Measurements from ENCODE around the gene OPRD1. TPM values are rescaled to one million over a fixed set of nuclear protein-coding genes. Genes with fewer than 3 reads are reported as not detected.
"Not testable (repeated sequence)": the region's sequence is repeated elsewhere in the genome, so short reads cannot be mapped to it uniquely, and the experiment has no call there.

Gene OPRD1
- polyA plus RNA-seq, 3 donors: 0.33 to 0.56 (median 0.40) TPM

DNA sequence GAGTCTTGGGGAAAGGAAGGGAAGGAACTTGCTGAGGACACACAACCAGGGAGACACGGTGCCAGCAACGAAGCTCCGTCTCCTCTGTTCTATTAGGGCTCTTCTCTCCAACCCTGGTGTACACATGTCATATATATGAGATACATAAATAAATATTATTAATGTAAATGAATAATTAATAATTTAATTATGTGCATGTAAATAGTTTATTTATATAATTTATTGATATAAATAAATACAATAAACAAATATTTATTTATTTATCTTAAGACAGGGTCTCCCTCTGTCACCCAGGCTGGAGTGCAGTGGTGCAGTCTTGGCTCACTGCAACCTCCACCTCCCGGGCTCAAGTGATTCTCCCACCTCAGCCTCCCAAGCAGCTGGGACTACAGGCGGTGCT, 17.4 kb upstream of the OPRD1 start:
- not testable (repeated sequence) for DNase-seq (ENCODE audit: extremely low read depth in 1 of 11, low read depth in 9 of 11, low spot score in 4 of 11)

DNA sequence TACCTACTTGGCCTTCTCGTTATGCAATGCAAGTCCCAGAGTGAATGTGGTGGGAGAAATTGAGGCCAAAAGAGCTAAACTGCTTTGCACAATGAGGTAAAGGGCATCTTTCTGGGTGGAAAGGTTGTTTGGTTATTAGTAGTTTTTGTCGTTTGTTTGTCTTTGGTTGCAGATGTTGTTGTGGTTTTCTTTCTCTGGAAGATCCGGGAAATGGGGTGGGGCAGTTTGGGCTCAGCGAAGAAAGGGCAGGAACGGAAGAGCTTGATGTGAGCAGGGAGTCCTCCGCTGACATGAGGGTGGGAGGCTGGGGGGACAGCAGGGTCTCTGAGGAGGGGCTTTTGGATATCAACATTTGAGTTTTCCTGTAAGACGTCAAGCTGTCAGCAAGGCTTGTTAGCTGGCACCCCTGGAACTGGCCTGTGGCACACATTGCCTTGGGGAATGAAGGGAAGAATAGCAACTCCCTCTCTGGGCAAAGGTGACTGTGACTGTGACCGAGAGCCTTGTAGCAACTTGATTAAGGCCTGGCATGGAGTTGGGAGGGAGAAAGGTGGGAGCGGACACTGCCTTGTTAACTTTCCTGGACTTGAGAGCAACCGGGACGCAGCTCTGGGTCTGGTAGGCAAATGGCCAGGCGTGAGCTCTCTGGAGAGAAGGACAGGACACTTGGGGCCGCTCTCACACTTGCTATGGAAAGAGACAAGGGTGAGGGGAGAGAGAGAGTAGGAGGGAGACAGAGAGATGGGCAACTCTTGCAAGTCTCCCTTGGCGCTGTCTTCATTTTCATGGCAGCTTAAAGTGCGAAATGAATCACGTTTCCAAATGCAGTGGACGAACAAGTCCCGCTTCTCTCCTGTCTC, 15.4 kb upstream of the OPRD1 start:
- no peak for DNase-seq (ENCODE audit: extremely low read depth in 1 of 11, low read depth in 9 of 11, low spot score in 4 of 11)

DNA sequence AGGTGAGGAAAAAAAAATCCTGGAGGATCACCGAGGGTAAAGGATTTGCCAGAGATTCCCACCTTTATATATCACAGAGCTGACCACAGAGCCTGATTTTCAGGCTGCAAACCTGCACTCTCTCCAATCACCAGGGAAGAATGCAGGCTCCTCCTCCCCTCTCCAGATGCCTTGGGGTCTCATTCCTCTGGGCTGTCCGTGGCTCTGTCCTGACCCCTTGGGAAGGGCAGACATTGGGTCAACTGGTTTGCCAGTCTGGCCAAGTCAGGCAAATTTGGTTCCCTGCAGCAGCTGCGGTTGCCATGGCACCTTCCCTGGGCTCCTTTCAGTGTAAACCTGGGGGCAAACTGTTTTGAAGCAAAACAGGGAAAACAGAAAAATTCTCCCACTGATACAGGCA, 11.6 kb upstream of the OPRD1 start:
- DNase-seq (ENCODE audit: extremely low read depth in 1 of 11, low read depth in 9 of 11, low spot score in 4 of 11): no peak

DNA sequence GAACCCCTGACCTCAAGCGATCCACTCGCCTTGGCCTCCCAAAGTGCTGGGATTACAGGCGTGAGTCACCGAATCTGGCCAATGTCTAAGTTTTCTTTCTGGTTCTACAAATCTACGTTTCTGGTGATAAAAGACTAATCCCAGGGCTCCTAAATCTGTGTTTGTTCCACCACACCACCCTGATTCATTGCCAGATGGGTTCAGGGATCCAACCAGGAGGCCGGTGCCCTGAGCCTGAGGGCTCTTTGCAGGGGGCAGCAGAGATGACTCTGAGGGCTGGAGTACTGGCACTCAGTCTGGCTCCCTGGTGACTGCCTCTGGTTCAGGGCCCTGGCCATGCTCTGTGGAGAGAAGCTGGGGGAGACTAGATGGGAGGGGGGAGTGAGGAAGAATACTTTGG, 10.5 kb upstream of the OPRD1 start:
- no peak for DNase-seq (ENCODE audit: extremely low read depth in 1 of 11, low read depth in 9 of 11, low spot score in 4 of 11)

DNA sequence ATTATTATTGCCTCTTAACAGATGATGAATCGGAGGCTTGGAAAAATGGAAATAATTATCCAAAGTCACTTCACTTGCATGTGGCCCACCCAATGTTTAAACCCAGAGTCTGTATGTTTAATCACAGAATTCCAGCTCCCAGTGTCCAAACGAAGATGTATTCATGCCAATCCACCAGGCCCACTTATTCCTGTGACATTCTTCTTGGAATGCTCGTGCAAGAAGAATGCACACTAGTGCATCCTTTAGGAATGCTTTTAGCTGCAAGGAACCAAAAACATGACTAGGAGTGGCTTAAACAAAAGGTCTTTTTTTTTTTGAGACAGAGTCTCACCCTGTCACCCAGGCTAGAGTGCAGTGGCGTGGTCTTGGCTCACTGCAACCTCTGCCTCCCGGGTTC, 8.9 kb upstream of the OPRD1 start:
- DNase-seq (ENCODE audit: extremely low read depth in 1 of 11, low read depth in 9 of 11, low spot score in 4 of 11): no peak

DNA sequence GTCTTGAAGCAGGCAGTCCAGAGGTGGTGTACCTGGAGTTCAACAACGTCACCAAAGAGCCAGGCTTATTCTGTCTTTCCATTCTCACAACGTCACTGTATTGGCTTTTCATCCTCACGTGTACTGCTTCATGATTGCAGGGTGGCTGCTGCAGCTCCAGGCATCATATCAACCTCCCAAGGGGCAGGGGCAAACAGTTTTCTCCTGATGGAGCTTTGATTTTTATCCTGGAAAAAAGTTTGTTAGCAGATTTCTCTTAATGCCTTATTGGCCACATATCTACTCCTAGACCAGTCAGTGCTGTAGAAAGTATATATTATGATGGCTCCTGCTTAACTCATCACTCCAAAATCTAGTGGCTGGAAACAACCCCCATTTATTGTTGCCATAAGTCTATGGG, 8.3 kb upstream of the OPRD1 start:
- DNase-seq (ENCODE audit: extremely low read depth in 1 of 11, low read depth in 9 of 11, low spot score in 4 of 11): no peak

DNA sequence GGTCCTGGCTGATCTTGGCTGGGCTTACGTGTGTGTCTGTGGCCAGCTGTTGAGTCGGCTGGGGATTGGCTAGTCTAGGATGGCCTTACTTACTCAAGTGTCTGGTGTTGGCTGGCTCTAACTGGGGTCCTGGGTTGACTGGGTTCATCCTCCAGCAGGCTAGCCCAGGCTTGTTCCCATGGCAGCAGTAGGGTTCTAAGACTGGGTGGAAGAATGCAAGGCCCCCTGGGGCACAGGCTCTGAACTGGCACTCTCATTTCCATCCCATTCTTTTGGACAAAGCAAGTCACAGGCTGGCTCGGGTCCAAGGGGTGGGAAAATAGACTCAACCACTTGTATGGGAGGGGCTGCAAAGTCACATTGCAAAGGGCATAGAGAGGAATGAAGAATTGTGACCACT, 7.9 kb upstream of the OPRD1 start:
- no peak for DNase-seq (ENCODE audit: extremely low read depth in 1 of 11, low read depth in 9 of 11, low spot score in 4 of 11)

DNA sequence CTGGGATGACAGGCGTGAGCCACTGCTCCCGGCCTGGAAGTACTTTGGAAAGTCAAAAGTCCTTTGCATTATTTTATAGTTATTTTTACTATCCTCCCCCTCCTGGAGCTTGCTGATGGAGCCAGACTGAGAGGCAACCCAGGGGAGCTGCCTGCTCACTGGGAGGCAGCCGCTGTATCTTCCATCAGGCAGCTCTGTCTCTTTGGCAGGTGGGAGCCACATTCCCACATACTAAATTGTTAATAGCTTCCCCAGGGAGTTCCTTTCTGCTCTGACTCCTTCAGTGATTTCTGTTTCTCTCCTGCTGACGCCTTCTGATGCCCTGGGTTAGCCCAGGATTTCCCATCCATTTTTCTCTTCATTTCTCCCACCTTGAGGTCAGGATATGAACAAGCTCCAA, 4.9 kb upstream of the OPRD1 start:
- DNase-seq (ENCODE audit: extremely low read depth in 1 of 11, low read depth in 9 of 11, low spot score in 4 of 11): no peak

DNA sequence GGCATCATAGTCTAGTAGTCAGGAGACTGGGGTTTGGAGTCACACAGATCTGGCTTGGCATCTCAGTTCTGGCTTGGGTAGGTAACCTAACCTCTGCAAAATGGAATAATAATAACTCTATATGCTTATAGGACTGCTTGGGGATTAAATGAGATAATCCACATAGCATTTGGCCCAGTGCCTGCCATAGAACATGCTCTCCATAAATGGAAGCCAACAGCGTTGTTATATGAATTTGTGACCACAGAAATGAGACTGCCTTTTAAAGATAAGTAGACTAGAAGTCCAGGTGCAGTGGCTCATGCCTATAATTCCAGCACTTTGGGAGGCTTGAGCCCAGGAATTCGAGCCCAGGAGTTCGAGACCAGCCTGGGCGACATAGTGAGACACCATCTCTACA, 4.0 kb upstream of the OPRD1 start:
- DNase-seq (ENCODE audit: extremely low read depth in 1 of 11, low read depth in 9 of 11, low spot score in 4 of 11): no peak

DNA sequence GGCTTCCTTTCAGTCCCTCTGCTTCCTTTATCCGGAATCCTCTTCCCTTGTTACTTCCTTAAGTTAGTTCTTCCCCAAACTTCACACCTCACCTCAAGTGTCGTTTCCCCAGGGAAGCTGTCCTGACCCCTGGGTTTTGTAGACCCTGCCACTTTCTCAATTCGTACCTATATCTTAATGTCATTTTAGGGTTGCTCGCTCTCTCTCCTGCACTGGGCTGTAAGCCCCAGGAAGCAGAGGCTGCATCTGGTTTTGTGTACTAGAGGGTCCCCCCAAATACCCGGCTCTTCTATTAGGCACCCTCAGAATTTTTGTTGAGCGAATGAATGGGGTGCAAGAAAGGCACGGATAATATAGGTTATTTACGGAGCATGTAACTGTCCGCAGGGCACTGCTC, 603 bp upstream of the OPRD1 start:
- no peak for DNase-seq (ENCODE audit: extremely low read depth in 1 of 11, low read depth in 9 of 11, low spot score in 4 of 11)

DNA sequence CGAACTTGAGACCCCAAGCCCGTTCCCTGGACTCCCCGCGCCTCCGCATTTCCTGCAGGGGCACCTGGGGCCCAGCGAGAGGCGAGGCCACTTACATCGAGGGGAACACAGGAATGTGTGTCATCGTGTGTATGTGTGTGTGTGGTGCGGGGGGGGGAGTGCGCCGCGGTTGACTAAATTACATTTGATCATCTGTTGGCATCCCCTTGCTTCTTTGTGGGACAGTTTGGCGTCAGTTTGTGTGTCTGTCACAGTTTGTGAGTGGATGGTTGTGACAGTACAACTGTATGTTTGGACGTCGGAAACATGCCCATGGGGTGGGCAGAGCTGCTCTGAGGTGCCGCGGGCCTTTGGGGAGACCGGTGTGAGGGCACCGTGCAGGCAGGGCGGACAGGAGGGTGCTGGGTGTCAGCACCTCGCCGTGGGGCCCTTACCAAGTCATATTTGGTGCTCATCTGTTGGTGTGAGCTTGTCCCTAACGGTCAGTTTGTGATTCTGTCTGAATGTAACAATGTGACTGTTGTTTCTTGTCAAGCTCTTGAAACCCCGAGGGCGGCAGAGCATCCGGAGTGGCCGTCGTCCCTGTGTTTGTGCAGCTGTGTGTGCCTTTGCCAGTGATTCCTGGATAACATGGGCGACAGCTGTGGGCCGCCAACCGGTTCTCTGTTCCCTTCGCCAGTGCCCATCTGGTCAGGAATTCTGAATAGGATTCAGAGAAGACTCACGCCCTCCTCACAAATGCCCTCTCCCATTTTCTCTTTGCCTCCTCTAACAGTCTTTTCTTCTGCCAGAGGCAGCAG, 899 bp downstream of the OPRD1 start:
- DNase-seq (ENCODE audit: extremely low read depth in 1 of 11, low read depth in 9 of 11, low spot score in 4 of 11): peak in 2 of 11 donors; percentile 22 to 47

DNA sequence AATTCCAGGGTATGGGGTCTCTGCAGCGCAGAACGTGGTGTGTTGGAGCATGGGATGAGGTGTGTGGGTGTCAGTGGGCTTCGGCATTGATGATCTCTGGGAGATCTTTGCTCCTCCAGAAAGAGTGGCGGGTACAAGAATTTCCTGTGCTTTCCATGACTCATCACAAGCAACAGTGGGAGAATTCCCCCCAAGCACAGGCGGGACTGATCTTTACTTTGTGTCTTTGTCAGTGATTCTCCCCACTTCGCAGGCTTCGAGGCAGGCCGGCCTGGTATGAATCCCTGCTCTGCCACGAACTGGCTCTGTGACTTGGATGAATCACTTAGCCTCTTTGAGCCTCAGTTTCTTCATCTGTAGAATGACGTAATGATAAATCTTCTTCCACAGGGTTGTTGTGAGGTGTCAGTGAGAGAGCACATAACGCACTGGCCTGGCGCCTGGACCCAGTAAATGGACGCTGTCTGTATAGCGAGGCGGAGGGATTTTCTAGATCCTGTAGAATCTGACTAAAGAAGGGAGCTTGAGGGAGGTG, 2.0 kb downstream of the OPRD1 start:
- DNase-seq (ENCODE audit: extremely low read depth in 1 of 11, low read depth in 9 of 11, low spot score in 4 of 11): no peak

DNA sequence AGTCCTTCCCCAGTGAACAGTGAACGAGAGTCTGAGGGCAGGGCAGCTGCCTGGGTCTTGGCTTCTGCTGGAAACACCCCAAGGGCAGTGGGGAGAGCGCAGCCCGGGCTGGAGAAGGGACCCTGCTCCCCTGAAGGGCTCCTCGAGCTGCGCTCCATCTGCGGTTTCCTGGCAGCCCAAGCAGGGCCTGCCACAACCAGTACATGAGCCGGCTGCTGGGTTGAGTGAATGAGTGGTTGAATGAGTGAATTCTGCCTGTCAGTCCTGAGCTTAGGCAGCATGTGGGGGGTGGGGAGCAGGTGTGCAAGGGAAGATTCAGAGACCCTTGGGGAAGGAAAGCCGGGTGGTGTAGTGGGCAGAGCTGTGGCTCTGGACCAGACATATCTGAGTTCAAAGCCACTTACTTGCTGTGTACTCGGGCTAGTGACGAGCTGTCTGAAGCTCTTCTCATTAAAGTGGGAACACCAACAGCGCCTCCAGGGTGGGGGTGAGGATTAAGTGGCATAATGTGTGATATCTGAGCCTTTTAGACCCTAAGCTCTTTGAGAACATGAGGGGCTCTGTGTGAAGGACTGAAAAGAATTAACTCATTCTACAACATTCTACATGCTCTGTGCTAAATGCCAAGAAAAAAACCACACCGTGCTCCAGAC, 3.7 kb downstream of the OPRD1 start:
- no peak for DNase-seq (ENCODE audit: extremely low read depth in 1 of 11, low read depth in 9 of 11, low spot score in 4 of 11)

DNA sequence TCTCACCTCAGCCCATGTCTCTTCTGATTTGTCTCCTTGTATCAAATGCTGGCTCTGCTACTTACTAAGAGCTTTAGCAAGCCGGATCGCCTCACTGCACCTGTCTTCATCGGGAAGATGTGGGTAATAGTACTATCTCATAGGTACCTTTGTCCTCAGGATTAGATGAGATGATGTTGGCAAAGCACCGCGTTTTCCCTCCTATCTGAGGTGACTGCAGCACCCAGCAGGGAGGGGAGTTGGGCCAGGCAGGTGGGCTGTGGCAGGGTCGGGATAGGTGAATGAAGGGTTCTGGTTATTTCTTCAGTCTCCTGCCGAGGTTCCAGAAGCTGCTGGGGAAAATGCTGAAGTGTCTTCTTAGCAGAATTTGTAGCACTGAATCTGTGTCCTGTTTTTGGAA, 5.2 kb downstream of the OPRD1 start:
- no peak for DNase-seq (ENCODE audit: extremely low read depth in 1 of 11, low read depth in 9 of 11, low spot score in 4 of 11)

DNA sequence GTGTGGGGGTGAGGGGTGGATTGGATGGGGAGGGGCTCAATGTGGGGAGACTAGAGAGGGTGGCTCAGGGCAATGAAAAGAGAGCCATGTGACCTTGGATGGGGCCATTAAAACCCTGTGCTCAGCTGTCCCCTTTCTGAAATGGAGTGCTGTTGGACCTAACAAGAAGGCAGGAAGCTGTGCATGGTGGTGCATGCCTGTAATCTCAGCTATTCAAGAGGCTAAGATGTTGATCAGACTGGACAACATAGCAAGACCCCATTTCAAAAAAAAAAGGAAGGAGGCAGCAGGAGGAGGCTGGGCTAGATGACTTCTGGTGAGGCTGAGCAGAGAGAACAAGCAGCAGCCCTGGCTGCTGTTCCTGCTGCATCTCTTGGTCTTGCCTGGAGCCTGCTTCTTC, 7.0 kb downstream of the OPRD1 start:
- no peak for DNase-seq (ENCODE audit: extremely low read depth in 1 of 11, low read depth in 9 of 11, low spot score in 4 of 11)

DNA sequence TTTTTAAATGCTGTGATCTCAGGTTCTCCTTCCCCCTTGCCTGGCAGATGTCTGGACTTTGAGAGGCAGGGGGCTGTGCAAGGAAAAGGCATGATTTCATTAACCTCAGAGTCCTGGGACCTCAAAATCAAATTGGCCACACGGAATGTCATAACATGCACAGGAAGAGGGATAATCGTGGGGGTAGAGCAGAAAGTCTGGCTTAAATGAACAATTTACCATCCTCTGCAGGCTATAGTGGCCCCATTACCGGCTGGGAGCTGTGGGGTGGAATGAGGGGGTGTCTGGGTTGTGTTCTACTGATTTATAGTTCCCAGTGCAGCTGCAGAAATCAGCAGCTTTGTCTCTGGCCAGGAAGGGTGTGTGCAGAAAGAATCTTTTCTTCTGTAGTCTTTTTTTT, 10.8 kb downstream of the OPRD1 start:
- DNase-seq (ENCODE audit: extremely low read depth in 1 of 11, low read depth in 9 of 11, low spot score in 4 of 11): peak in 1 of 11 donors; percentile 19

DNA sequence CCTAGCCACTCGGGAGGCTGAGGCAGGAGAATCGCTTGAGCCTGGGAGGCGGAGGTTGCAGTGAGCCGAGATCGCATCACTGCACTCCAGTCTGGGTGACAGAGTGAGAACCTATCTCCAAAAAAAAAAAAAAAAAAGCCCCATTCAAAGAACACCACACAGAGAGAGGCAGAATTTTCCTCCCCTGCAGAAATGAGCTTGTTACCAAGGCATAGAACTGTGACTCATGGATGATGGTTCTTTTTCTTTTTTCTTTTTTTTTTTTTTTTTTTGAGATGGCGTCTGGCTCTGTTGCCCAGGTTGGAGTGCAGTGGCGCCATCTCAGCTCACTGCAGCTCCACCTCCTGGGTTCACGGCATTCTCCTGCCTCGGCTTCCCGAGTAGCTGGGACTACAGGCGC, 12.1 kb downstream of the OPRD1 start:
- DNase-seq (ENCODE audit: extremely low read depth in 1 of 11, low read depth in 9 of 11, low spot score in 4 of 11): not testable (repeated sequence)

DNA sequence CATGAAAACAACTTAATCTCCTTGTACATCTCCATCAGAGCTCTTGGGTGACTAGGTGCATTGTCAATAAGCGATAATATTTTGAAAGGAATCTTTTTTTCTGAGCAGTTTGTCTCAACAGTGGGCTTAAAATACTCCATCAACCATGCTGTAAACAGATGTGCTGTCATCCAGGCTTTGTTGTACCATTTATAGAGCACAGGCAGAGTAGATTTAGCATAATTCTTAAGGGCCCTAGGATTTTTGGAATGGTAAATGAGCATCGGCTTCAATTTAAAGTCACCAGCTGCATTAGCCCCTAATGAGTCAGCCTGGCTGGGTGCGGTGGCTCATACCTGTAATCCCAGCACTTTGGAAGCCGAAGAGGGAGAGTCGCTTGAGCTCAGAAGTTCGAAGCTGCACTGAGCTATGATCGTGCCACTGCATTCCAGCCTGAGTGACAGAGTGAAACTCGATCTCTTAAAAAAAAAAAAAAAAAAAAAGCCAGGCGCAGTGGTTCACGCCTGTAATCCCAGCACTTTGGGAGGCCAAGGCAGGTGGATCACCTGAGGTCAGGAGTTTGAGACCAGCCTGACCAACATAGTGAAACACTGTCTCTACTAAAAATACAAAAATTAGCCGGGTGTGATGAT, 16.4 kb downstream of the OPRD1 start:
- DNase-seq (ENCODE audit: extremely low read depth in 1 of 11, low read depth in 9 of 11, low spot score in 4 of 11): not testable (repeated sequence)

DNA sequence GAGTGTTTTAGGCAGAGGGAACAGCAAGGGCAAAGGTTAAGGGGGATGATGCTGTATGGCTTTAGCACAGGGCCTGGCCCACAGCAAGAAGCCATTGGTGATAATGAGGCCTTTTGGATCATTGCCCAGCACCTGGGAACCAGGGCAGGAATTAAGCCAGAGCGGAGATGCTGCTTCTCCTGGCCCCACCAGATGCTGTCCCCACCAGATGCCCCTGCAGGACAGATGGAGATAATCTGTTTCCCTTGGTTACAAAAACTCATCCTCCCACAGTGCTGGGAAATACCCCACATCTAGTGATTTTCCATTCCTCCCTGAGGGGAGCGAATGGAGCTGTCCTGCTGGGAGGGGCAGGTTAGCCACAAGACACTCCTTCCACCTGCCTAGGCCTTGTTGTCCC, 18.8 kb downstream of the OPRD1 start:
- DNase-seq (ENCODE audit: extremely low read depth in 1 of 11, low read depth in 9 of 11, low spot score in 4 of 11): no peak
